AG09309 (cell line): ENCODE measurements around the gene NSUN6.
"Not testable (repeated sequence)": the region's sequence is repeated elsewhere in the genome, so short reads cannot be mapped to it uniquely, and the experiment has no call there.

Source experiments
- DNase-seq: peaks from one replicate; pipeline ENCODE4 v3.0.0-alpha.2; 2010; ENCODE audit warnings: low read depth
- H3K4me3 ChIP-seq: 2 replicates; pipeline ENCODE4 v1.5.1; 2011; ENCODE audit warnings: mild to moderate bottlenecking, low read depth, low read length, moderate library complexity; ENCODE audit not compliant: control insufficient read depth
- CTCF ChIP-seq: IDR thresholded peaks from 2 replicates; pipeline ENCODE4 v1.5.1; 2011; ENCODE audit warnings: mild to moderate bottlenecking, low read depth, low read length, inconsistent platforms; ENCODE audit not compliant: insufficient read depth, control insufficient read depth; ENCODE audit errors: missing control alignments

The NSUN6 gene

GRCh38 chr10:18607503-18608378 lies 43.6 kb downstream of the NSUN6 start:
- DNase-seq, result peak; percentile 32
- H3K4me3 ChIP-seq, result no peak overlapping the region
- TF ChIP-seq CTCF, result no peak

- H3K4me3 ChIP-seq, result no peak overlapping the region
- no peak for DNase-seq
- TF ChIP-seq CTCF, result no peak
Measured at GRCh38 chr10:18606051-18606695, 45.2 kb downstream of the NSUN6 start.

GRCh38 chr10:18601321-18601720 lies 50.1 kb downstream of the NSUN6 start:
- no peak for DNase-seq
- TF ChIP-seq CTCF, result no peak
- H3K4me3 ChIP-seq, result no peak overlapping the region

GRCh38 chr10:18599392-18599791 lies 52.0 kb downstream of the NSUN6 start:
- H3K4me3 ChIP-seq, result no peak overlapping the region
- DNase-seq, result no peak
- no peak for TF ChIP-seq CTCF

GRCh38 chr10:18594574-18595156 lies 56.7 kb downstream of the NSUN6 start:
- DNase-seq, result no peak
- no peak overlapping the region for H3K4me3 ChIP-seq
- TF ChIP-seq CTCF, result peak; percentile 28

GRCh38 chr10:18591141-18591540 lies 60.2 kb downstream of the NSUN6 start:
- DNase-seq, H3K4me3 ChIP-seq: not testable (repeated sequence)

GRCh38 chr10:18586637-18587036 lies 64.8 kb downstream of the NSUN6 start:
- DNase-seq, H3K4me3 ChIP-seq: not testable (repeated sequence)
